ENCODE measurements around the gene GAS7. TPM values are rescaled to one million over a fixed set of nuclear protein-coding genes. Genes with fewer than 3 reads are reported as not detected.
"Not testable (repeated sequence)": the region's sequence is repeated elsewhere in the genome, so short reads cannot be mapped to it uniquely, and the experiment has no call there.

Gene GAS7
- total RNA-seq, 1 donor from 2014 or later: 0.26 TPM

DNA sequence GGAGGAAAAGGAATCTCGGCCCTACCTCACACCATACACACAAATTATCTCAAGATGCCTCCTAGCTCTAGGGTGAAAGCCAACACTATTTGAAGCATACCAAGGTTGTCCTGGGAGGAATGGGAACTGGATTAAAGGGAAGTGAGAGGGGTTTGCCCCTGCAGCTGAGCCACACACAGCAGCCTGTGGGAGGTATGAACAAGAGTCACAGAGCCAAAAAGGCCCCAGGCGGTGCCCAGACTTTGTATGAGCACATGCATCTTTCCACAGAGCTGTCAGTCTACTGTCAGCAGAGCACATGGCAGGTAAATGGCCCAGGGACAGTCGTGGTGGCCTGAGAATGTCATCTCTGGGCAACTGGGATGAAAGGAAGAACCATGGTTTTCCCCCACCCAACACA lies 262.3 kb downstream of the GAS7 start:
- Mint-ChIP-seq H3K9me3 (no peaks in the 10 kb centered on the region), H3K27ac (no peak overlapping the region)
- intact Hi-C loops (cut with micrococcal nuclease): no loop called here

DNA sequence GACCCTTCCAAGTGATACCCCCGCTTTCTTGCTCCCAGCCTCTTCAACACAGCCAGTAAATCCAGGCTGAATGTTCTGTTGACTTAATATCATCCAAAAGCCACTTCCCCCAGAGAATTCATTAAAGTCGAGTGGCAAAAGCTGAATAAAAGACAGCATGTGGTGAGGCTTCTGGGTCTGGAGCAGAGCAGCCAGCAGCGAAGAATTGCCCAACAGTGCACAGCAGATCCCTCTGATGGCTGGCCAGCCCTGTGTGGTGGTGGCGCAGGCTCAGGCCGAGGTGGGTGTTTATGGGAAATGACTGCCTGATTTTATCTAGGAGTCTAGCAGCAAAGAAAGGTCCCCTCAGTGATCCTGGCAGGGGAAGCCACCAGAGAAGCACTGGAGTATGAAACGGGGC lies 263.0 kb downstream of the GAS7 start:
- no peaks in the 10 kb centered on the region for H3K36me3 Mint-ChIP-seq (ENCODE audit: low read depth)
- no peak for DNase-seq
- no peak overlapping the region for H3K27ac Mint-ChIP-seq
- no peaks in the 10 kb centered on the region for H3K9me3 Mint-ChIP-seq
- intact Hi-C loops (cut with micrococcal nuclease): no loop called here
- no peak overlapping the region for H3K4me3 Mint-ChIP-seq
- H3K27me3 Mint-ChIP-seq: no peaks in the 10 kb centered on the region
- H3K4me1 Mint-ChIP-seq: no peaks in the 10 kb centered on the region

More for the DNA sequence above, 262.3 kb downstream of the GAS7 start:
- Mint-ChIP-seq H3K36me3 (ENCODE audit: low read depth) (no peaks in the 10 kb centered on the region), H3K4me3 (no peak overlapping the region), H3K4me1 (no peaks in the 10 kb centered on the region), H3K27me3 (no peaks in the 10 kb centered on the region)
- no peak for DNase-seq

GRCh38 chr17:9934331-9934730 lies 264.1 kb downstream of the GAS7 start:
- H3K36me3 Mint-ChIP-seq (ENCODE audit: low read depth): no peaks in the 10 kb centered on the region
- H3K4me3 Mint-ChIP-seq: no peak overlapping the region
- H3K4me1 Mint-ChIP-seq: no peaks in the 10 kb centered on the region
- no peak for DNase-seq
- intact Hi-C loops (cut with micrococcal nuclease): no loop called here
- H3K27me3 Mint-ChIP-seq: no peaks in the 10 kb centered on the region
- H3K9me3 Mint-ChIP-seq: no peaks in the 10 kb centered on the region
- H3K27ac Mint-ChIP-seq: no peak overlapping the region

DNA sequence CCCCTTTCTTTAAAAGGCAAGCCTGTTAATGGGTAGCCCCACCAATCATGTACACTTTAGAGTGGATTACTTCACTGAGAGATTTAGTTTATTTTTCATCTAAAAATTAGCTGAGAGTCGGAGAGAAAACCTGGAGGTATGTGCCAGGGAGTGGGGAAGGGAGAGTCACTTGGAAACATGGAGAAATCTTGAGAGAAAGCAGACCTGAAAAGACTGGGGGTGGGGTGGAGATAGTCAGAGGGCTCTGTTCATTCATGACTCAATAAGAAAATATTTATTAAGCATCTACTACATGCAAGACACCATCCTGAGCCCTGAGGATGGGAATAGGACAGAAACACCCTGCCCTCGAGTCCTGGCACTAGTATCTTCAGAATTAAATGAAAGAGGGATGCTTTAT lies 265.9 kb downstream of the GAS7 start:
- H3K27ac Mint-ChIP-seq: no peak overlapping the region
- no peaks in the 10 kb centered on the region for H3K36me3 Mint-ChIP-seq (ENCODE audit: low read depth)
- H3K4me3 Mint-ChIP-seq: no peak overlapping the region
- no peaks in the 10 kb centered on the region for H3K27me3 Mint-ChIP-seq
- no peak for DNase-seq
- no peaks in the 10 kb centered on the region for H3K4me1 Mint-ChIP-seq
- no peaks in the 10 kb centered on the region for H3K9me3 Mint-ChIP-seq
- intact Hi-C loops (cut with micrococcal nuclease): no loop called here

GRCh38 chr17:9931144-9931741 lies 267.2 kb downstream of the GAS7 start:
- intact Hi-C loops (cut with micrococcal nuclease): no loop called here
- Mint-ChIP-seq H3K27me3 (no peaks in the 10 kb centered on the region), H3K4me3 (no peak overlapping the region), H3K27ac (no peak overlapping the region), H3K9me3 (no peaks in the 10 kb centered on the region), H3K36me3 (ENCODE audit: low read depth) (no peaks in the 10 kb centered on the region), H3K4me1 (no peaks in the 10 kb centered on the region)
- DNase-seq: no peak

DNA sequence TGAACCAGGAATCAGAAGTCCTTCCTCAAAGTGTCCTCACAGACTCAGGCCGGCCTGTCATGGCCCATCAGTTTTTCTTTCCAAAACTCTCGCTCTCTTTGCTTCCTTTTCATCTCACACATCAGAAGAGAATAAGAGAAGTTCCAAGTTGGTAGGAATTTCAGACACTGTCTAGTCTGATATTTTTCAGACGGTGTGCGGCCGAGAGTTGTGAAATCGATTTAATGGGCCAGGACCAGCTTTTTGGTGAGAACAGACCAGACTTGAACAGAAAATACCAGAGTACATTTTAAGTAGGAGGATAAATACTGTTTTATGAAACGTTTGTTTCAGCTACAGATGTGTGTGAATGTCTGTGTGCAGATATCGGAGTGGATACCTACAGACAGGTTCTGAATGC lies 268.5 kb downstream of the GAS7 start:
- DNase-seq: no peak
- Mint-ChIP-seq H3K27me3 (no peaks in the 10 kb centered on the region), H3K4me3 (no peak overlapping the region), H3K9me3 (no peaks in the 10 kb centered on the region), H3K27ac (no peak overlapping the region), H3K36me3 (ENCODE audit: low read depth) (no peaks in the 10 kb centered on the region), H3K4me1 (no peaks in the 10 kb centered on the region)
- intact Hi-C loops (cut with micrococcal nuclease): no loop called here

GRCh38 chr17:9928601-9929333 lies 269.6 kb downstream of the GAS7 start:
- DNase-seq: no peak
- intact Hi-C loops (cut with micrococcal nuclease): no loop called here
- H3K36me3 Mint-ChIP-seq (ENCODE audit: low read depth): no peaks in the 10 kb centered on the region
- H3K9me3 Mint-ChIP-seq: no peaks in the 10 kb centered on the region
- no peak overlapping the region for H3K4me3 Mint-ChIP-seq
- H3K27me3 Mint-ChIP-seq: no peaks in the 10 kb centered on the region
- no peaks in the 10 kb centered on the region for H3K4me1 Mint-ChIP-seq
- no peak overlapping the region for H3K27ac Mint-ChIP-seq

- intact Hi-C loops (cut with micrococcal nuclease): no loop called here
- Mint-ChIP-seq H3K27ac (no peak overlapping the region), H3K4me1 (no peaks in the 10 kb centered on the region), H3K36me3 (ENCODE audit: low read depth) (no peaks in the 10 kb centered on the region), H3K27me3 (no peaks in the 10 kb centered on the region), H3K9me3 (no peaks in the 10 kb centered on the region), H3K4me3 (no peak overlapping the region)
- no peak for DNase-seq
These were observed 272.1 kb downstream of the GAS7 start for GRCh38 chr17:9926150-9926804.

DNA sequence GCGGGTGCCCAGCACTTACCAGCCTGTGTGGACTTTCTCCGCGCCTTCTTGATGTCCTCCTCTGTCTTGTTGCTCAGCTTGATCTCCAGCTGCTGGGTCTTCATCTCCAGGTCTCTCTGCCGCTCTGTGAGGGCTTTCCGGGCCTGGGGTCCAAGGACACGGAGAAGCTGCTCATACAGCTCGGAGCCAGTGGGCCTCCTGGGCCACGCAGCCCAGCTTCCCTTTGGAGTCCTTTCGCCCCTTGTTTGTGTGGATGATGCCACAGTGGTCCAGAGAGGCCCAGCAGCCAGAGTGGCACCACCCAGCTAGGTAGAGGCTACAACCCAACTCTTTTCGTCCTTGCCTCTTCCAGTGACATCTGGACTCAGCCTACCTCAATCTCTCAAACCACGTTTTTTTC lies 272.9 kb downstream of the GAS7 start:
- no peaks in the 10 kb centered on the region for H3K9me3 Mint-ChIP-seq
- no peaks in the 10 kb centered on the region for H3K36me3 Mint-ChIP-seq (ENCODE audit: low read depth)
- no peak overlapping the region for H3K27ac Mint-ChIP-seq
- no peak for DNase-seq
- no peak overlapping the region for H3K4me3 Mint-ChIP-seq
- intact Hi-C loops (cut with micrococcal nuclease): loop anchor here (2.0 kb wide), 1 partner anchor 299 kb away; no protein-coding TSS in a partner anchor
- H3K27me3 Mint-ChIP-seq: no peaks in the 10 kb centered on the region
- H3K4me1 Mint-ChIP-seq: no peaks in the 10 kb centered on the region

GRCh38 chr17:9924735-9925191 lies 273.6 kb downstream of the GAS7 start:
- H3K36me3 Mint-ChIP-seq (ENCODE audit: low read depth): no peaks in the 10 kb centered on the region
- H3K4me1 Mint-ChIP-seq: no peaks in the 10 kb centered on the region
- H3K27me3 Mint-ChIP-seq: no peaks in the 10 kb centered on the region
- peak; percentile 76 for DNase-seq
- H3K27ac Mint-ChIP-seq: no peak overlapping the region
- intact Hi-C loops (cut with micrococcal nuclease): loop anchor here (2.0 to 5.0 kb wide), 2 partner anchors 300 to 693 kb away; no protein-coding TSS in a partner anchor
- H3K4me3 Mint-ChIP-seq: no peak overlapping the region
- no peaks in the 10 kb centered on the region for H3K9me3 Mint-ChIP-seq

GRCh38 chr17:9922012-9922848 lies 276.2 kb downstream of the GAS7 start:
- Mint-ChIP-seq H3K4me1 (no peaks in the 10 kb centered on the region), H3K36me3 (ENCODE audit: low read depth) (no peaks in the 10 kb centered on the region), H3K4me3 (no peak overlapping the region), H3K9me3 (no peaks in the 10 kb centered on the region), H3K27me3 (no peaks in the 10 kb centered on the region), H3K27ac (no peak overlapping the region)
- intact Hi-C loops (cut with micrococcal nuclease): loop anchor here (5.0 kb wide), 1 partner anchor 695 kb away; no protein-coding TSS in a partner anchor
- DNase-seq: no peak

DNA sequence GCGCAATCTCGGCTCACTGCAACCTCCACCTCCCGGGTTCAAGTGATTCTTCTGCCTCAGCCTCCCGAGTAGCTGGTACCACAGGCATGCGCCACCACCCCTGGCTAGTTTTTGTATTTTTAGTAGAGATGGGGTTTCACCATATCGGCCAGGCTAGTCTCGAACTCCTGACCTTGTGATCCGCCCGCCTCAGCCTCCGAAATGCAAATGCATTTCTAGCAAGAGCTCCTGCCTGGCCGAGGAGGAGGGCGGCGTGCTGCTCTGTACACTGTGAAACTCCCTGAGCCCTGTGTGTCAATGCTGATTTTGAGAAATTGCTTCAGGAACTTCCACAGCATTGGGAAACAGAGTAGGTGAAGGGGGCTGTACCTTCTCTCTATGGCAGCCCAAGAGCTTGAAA lies 277.2 kb downstream of the GAS7 start:
- intact Hi-C loops (cut with micrococcal nuclease): loop anchor here (5.0 kb wide), 1 partner anchor 696 kb away; no protein-coding TSS in a partner anchor
- not testable (repeated sequence) for H3K36me3 Mint-ChIP-seq (ENCODE audit: low read depth); H3K9me3 Mint-ChIP-seq; H3K4me1 Mint-ChIP-seq; H3K4me3 Mint-ChIP-seq; H3K27ac Mint-ChIP-seq; H3K27me3 Mint-ChIP-seq; DNase-seq

GRCh38 chr17:9918804-9919352 lies 279.5 kb downstream of the GAS7 start:
- H3K36me3 Mint-ChIP-seq (ENCODE audit: low read depth): no peaks in the 10 kb centered on the region
- H3K4me3 Mint-ChIP-seq: no peak overlapping the region
- intact Hi-C loops (cut with micrococcal nuclease): no loop called here
- H3K27me3 Mint-ChIP-seq: no peaks in the 10 kb centered on the region
- no peaks in the 10 kb centered on the region for H3K9me3 Mint-ChIP-seq
- no peak for DNase-seq
- no peak overlapping the region for H3K27ac Mint-ChIP-seq
- no peaks in the 10 kb centered on the region for H3K4me1 Mint-ChIP-seq
